K562 treated with DMSO at 1 percent for 12 hours (cell line): Measurements from ENCODE around the gene CDH22. TPM values are rescaled to one million over a fixed set of nuclear protein-coding genes. Genes with fewer than 3 reads are reported as not detected.

Experiments used
- total RNA-seq: library from RNA; unstranded; fragments of 300-600 nt; gene quantifications from 2 replicates; pipeline ENCODE4 v1.2.3, GENCODE V29; 2022; ENCODE audit not compliant: insufficient read depth

The CDH22 gene
- total RNA-seq, result not detected in 2 replicates

GRCh38 chr20:46308258-46309157, at the start of gene CDH22:
Gene CDH22 (minus strand): TSS chr20:46308498. CDS start chr20:46251294, 57,204 bp downstream.

Other genes with a start within 250 kb of the CDH22 start
- gene NCOA5, start 218.5 kb downstream of the CDH22 start, total RNA-seq, result 9.2 and 25.8 TPM in 2 replicates
- gene CD40, start 190.2 kb downstream of the CDH22 start, total RNA-seq, result 2.7 and 4.3 TPM in 2 replicates
- 12.1 and 24.8 TPM in 2 replicates for gene ELMO2, start 98.1 kb upstream of the CDH22 start, total RNA-seq
- 0.32 and 0.53 TPM in 2 replicates for gene ZNF334, start 205.1 kb upstream of the CDH22 start, total RNA-seq
- gene OCSTAMP, start 242.2 kb upstream of the CDH22 start, total RNA-seq, result not detected in 2 replicates